CD14-positive monocyte (primary cell): ENCODE data around the gene STX10. TPM values are rescaled to one million over a fixed set of nuclear protein-coding genes. Genes with fewer than 3 reads are reported as not detected.
A peak's percentile ranks its signal among the peaks of the same experiment; 100 is the strongest.

Source experiments
- DNase-seq, 3 donors: peaks; one replicate each; pipeline ENCODE4 v3.0.0-alpha.2; 2011 to 2022
- H2AFZ ChIP-seq: 2 replicates; pipeline ENCODE4 v1.6.0; 2012; ENCODE audit warnings: mild to moderate bottlenecking, low read depth, low read length, inconsistent platforms; ENCODE audit not compliant: insufficient read depth, poor library complexity, severe bottlenecking
- H3K27ac ChIP-seq, 2 donors: 1 replicate in 1 of 2; 2 replicates in 1 of 2; pipeline ENCODE4 v1.5.1; 2012 to 2013; ENCODE audit warnings: low read length in 2 of 2, control low read depth in 1 of 2, inconsistent platforms in 1 of 2, low read depth in 1 of 2, mild to moderate bottlenecking in 1 of 2
- H3K27me3 ChIP-seq, 2 donors: one replicate each; pipeline versions ENCODE4 v1.6.0 to v1.6.1; 2011 to 2013; ENCODE audit warnings: low read length in 2 of 2; ENCODE audit not compliant: control insufficient read depth in 2 of 2, insufficient read depth in 2 of 2
- H3K36me3 ChIP-seq, 2 donors: replicated peaks in 1 of 2; 1 replicate in 1 of 2; 2 replicates in 1 of 2; pipeline versions ENCODE4 v1.5.1 to v1.6.1; 2012 to 2013; ENCODE audit warnings: low read length in 2 of 2, control low read depth in 1 of 2, inconsistent platforms in 1 of 2, mild to moderate bottlenecking in 1 of 2; ENCODE audit not compliant: insufficient read depth in 2 of 2, control insufficient read depth in 1 of 2
- H3K4me1 ChIP-seq, 2 donors: 1 replicate in 1 of 2; 2 replicates in 1 of 2; pipeline versions ENCODE4 v1.5.1 to v1.6.1; 2012 to 2013; ENCODE audit warnings: low read length in 2 of 2, control low read depth in 1 of 2, inconsistent platforms in 1 of 2, mild to moderate bottlenecking in 1 of 2, moderate library complexity in 1 of 2; ENCODE audit not compliant: insufficient read depth in 2 of 2, control insufficient read depth in 1 of 2
- H3K4me2 ChIP-seq: replicated peaks from 2 replicates; pipeline ENCODE3; 2012; ENCODE audit warnings: low read length, moderate library complexity, mild to moderate bottlenecking; ENCODE audit not compliant: poor library complexity, severe bottlenecking; ENCODE audit errors: extremely low read depth
- H3K4me3 ChIP-seq, 3 experiments: fragments of 200-600 bp in 1 of 3; sonication (generic) in 1 of 3; replicated peaks in 1 of 3; 1 replicate in 2 of 3; 2 replicates in 1 of 3; pipeline ENCODE4 v1.5.1; 2011 to 2013; ENCODE audit warnings: low read length in 3 of 3, mild to moderate bottlenecking in 3 of 3, control low read depth in 2 of 3, low read depth in 2 of 3, inconsistent platforms in 1 of 3, moderate library complexity in 1 of 3
- H3K79me2 ChIP-seq: 2 replicates; pipeline ENCODE4 v1.6.0; 2012; ENCODE audit warnings: mild to moderate bottlenecking, control low read depth, inconsistent platforms, low read length, moderate library complexity; ENCODE audit not compliant: insufficient read depth
- H3K9ac ChIP-seq: 2 replicates; pipeline ENCODE4 v1.6.0; 2017; ENCODE audit warnings: low read length, mild to moderate bottlenecking; ENCODE audit not compliant: insufficient read depth, poor library complexity, severe bottlenecking
- H3K9me3 ChIP-seq, 2 donors: replicated peaks in 1 of 2; 1 replicate in 1 of 2; 2 replicates in 1 of 2; pipeline versions ENCODE4 v1.5.1 to v1.6.1; 2012 to 2013; ENCODE audit warnings: low read length in 2 of 2, control low read depth in 1 of 2; ENCODE audit not compliant: control insufficient read depth in 1 of 2, insufficient read depth in 1 of 2
- H4K20me1 ChIP-seq: 2 replicates; pipeline ENCODE4 v1.6.0; 2012; ENCODE audit warnings: mild to moderate bottlenecking, low read length, control low read depth, moderate library complexity; ENCODE audit not compliant: insufficient read depth
- H3K27ac Mint-ChIP-seq, 7 donors: one replicate each; pipeline ENCODE4 v1.8.0; 2020; ENCODE audit warnings: mild to moderate bottlenecking in 7 of 7, mixed read lengths in 7 of 7, moderate library complexity in 6 of 7, inconsistent platforms in 2 of 7
- H3K27me3 Mint-ChIP-seq, 3 donors: one replicate each; pipeline ENCODE4 v1.8.0; 2021 to 2022; ENCODE audit warnings: low read depth in 3 of 3, mild to moderate bottlenecking in 3 of 3, mixed read lengths in 3 of 3, moderate library complexity in 3 of 3, inconsistent platforms in 1 of 3
- H3K36me3 Mint-ChIP-seq, 2 donors: one replicate each; pipeline ENCODE4 v1.8.0; 2020; ENCODE audit warnings: mixed read lengths in 2 of 2, inconsistent platforms in 1 of 2, mild to moderate bottlenecking in 1 of 2
- H3K4me1 Mint-ChIP-seq: one replicate; pipeline ENCODE4 v1.8.0; 2020; ENCODE audit warnings: mild to moderate bottlenecking, mixed read lengths
- H3K4me3 Mint-ChIP-seq, 2 donors: one replicate each; pipeline ENCODE4 v1.8.0; 2020; ENCODE audit warnings: mild to moderate bottlenecking in 2 of 2, mixed read lengths in 2 of 2, moderate library complexity in 1 of 2
- H3K9me3 Mint-ChIP-seq, 7 donors: one replicate each; pipeline ENCODE4 v1.8.0; 2020 to 2022; ENCODE audit warnings: mixed read lengths in 7 of 7, mild to moderate bottlenecking in 6 of 7, moderate library complexity in 6 of 7, inconsistent platforms in 2 of 7
- WGBS: methylation state at CpG from one replicate; pipeline ENCODE4 v1.1.5; 2013; ENCODE audit warnings: missing lambda C conversion rate; ENCODE audit not compliant: insufficient coverage; 5-methylcytosine and 5-hydroxymethylcytosine counted together
- intact Hi-C, 2 donors: fragments of 100-400 bp; cut with micrococcal nuclease; formaldehyde crosslinking; loops; one replicate each; pipeline versions ENCODE4 v1.15.0 to v1.15.1; 2023
- polyA plus RNA-seq, 3 donors: library from polyadenylated mRNA; depleted of rRNA in 1 of 3; unstranded in 2 of 3; stranded (reverse) in 1 of 3; fragments of 300-500 nt in 2 of 3; fragments of >200 nt in 1 of 3; fragmentation: Illumina TruSeq in 2 of 3; gene quantifications; 1 replicate in 2 of 3; 2 replicates in 1 of 3; pipeline ENCODE4 v1.2.3, GENCODE V29; 2012 to 2021
- TF ChIP-seq, protein P1 (sequence below): fragments of 200-600 bp; IDR thresholded peaks from one replicate; pipeline ENCODE4 v1.8.0; 2022; ENCODE audit warnings: antibody characterized with exemption, mild to moderate bottlenecking

STX10 gene
- polyA plus RNA-seq, 3 donors: 158 to 392 (median 172) TPM

DNA sequence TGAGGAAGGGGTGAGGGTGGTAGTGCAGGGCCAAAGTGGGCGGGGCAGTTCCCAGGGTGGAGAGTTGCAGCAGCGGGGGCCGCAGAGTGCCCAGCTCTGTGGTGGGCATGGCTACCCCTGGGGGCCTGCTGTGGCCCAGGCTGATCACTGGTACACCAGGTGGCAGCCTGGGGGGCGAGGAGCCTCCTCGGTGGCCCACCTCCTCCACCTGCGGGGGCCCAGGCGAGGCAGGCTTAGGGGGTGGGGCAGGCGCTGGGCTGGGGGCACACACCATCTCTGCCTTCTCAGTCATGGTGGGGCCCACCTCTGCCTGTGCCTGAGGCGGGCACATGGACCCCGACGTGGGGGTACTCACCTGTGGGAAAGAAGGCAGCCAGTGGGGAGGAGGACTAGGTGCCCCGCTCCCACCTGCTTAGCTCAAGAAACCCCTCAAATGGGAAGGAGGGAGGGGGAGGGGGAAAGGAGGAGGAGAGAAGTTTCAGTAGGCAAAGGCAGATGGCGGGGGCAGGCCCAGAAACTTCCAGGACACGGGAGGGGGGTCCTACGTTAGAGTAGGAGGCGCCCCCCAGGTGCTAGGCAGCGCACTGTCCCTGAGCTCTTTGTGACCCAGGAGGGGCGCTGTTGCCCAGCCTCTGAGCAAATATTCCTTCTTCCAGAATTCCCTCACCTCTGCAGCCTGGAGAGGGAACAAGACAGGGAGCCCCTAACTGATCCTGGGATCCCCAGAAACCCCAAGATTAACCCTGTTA, 49.2 kb downstream of the STX10 start:
- no peak for DNase-seq
- H3K9ac ChIP-seq: peak overlapping the region; percentile 86
- H3K79me2 ChIP-seq: peaks cover 81% of the 10 kb centered on the region
- no peaks in the 10 kb centered on the region for H3K27me3 ChIP-seq
- peak overlapping the region; percentile 90 to 98 for H3K27ac ChIP-seq
- Mint-ChIP-seq H3K4me1 (peaks cover 58% of the 10 kb centered on the region), H3K27me3 (peaks cover 0 to 1% (median 1%) of the 10 kb centered on the region in 3 donors), H3K36me3 (peaks cover 7 to 9% of the 10 kb centered on the region in 2 donors), H3K9me3 (no peaks in the 10 kb centered on the region), H3K27ac (peak overlapping the region; percentile 90 to 97 (median 92)), H3K4me3 (peak overlapping the region; percentile 87 to 97)
- TF ChIP-seq, protein P1, sequence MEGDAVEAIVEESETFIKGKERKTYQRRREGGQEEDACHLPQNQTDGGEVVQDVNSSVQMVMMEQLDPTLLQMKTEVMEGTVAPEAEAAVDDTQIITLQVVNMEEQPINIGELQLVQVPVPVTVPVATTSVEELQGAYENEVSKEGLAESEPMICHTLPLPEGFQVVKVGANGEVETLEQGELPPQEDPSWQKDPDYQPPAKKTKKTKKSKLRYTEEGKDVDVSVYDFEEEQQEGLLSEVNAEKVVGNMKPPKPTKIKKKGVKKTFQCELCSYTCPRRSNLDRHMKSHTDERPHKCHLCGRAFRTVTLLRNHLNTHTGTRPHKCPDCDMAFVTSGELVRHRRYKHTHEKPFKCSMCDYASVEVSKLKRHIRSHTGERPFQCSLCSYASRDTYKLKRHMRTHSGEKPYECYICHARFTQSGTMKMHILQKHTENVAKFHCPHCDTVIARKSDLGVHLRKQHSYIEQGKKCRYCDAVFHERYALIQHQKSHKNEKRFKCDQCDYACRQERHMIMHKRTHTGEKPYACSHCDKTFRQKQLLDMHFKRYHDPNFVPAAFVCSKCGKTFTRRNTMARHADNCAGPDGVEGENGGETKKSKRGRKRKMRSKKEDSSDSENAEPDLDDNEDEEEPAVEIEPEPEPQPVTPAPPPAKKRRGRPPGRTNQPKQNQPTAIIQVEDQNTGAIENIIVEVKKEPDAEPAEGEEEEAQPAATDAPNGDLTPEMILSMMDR: peak; percentile 59
- peak overlapping the region; percentile 100 for H3K4me2 ChIP-seq
- peak overlapping the region; percentile 51 to 92 (median 84) for H3K4me3 ChIP-seq
- intact Hi-C loops: loop anchor here (5.0 kb wide), 1 partner anchor 51 kb away; the partner anchor contains the start of genes IER2 (in 2 of the 2) and STX10 (in 2 of the 2)
- no peaks in the 10 kb centered on the region for H3K9me3 ChIP-seq
- 0% methylated on average over 8 of the region's 18 CpGs for WGBS
- peaks cover 70 to 89% of the 10 kb centered on the region in 2 donors for H3K4me1 ChIP-seq
- H2AFZ ChIP-seq: no peak overlapping the region
- peaks cover 3 to 11% of the 10 kb centered on the region in 2 donors for H3K36me3 ChIP-seq
- peaks cover 27% of the 10 kb centered on the region for H4K20me1 ChIP-seq

- Histone ChIP-seq H3K4me1 (peaks cover 70 to 89% of the 10 kb centered on the region in 2 donors), H3K9ac (peak overlapping the region; percentile 86), H2AFZ (peak overlapping the region; percentile 61), H3K27me3 (no peaks in the 10 kb centered on the region), H3K36me3 (peaks cover 3 to 11% of the 10 kb centered on the region in 2 donors), H3K9me3 (no peaks in the 10 kb centered on the region), H3K27ac (peak overlapping the region; percentile 90 to 98), H4K20me1 (peaks cover 27% of the 10 kb centered on the region), H3K4me2 (peak overlapping the region; percentile 100), H3K4me3 (peak overlapping the region; percentile 29 to 92 (median 84)), H3K79me2 (peaks cover 75% of the 10 kb centered on the region)
- TF ChIP-seq, protein P1: no peak
- intact Hi-C loops: loop anchor here (5.0 kb wide), 1 partner anchor 52 kb away; the partner anchor contains the start of genes IER2 (in 2 of the 2) and STX10 (in 2 of the 2)
- Mint-ChIP-seq H3K4me1 (peaks cover 53% of the 10 kb centered on the region), H3K27me3 (peaks cover 0 to 1% (median 1%) of the 10 kb centered on the region in 3 donors), H3K36me3 (peaks cover 7 to 9% of the 10 kb centered on the region in 2 donors), H3K27ac (peak overlapping the region; percentile 88 to 97 (median 94)), H3K9me3 (no peaks in the 10 kb centered on the region), H3K4me3 (peak overlapping the region; percentile 74 to 78)
- 3% methylated on average over 8 of the region's 12 CpGs for WGBS
- peak; percentile 64 to 78 (median 76) for DNase-seq
Observed at GRCh38 chr19:13100031-13100588, 50.1 kb downstream of the STX10 start.
